GDM1 (cell line): ENCODE results near the gene GRIK3.

ENCODE experiments used
- DNase-seq: peaks from one replicate; lab custom pipeline; 2025; lab: John Stamatoyannopoulos, UW

Gene GRIK3

DNA sequence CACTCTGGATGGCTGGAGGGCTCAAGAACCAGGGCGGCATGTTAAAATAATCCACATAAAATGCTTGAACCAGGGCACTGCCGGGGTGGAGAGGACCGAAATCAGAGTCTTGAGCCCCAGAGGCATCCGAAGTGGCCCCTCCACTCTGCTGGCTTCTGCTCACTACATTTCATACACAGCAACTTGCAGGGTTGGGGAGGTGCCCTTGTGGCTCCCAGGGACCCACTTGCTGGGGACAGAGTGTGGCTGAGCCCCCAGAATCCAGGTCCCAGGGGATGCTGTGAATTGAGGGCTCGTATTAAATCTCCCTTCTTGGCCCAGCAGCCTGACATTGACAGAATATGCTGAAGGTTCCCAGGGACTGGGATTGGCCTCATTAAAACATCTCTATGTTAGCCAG is 181.7 kb downstream of the GRIK3 start:
- DNase-seq, result no peak

DNA sequence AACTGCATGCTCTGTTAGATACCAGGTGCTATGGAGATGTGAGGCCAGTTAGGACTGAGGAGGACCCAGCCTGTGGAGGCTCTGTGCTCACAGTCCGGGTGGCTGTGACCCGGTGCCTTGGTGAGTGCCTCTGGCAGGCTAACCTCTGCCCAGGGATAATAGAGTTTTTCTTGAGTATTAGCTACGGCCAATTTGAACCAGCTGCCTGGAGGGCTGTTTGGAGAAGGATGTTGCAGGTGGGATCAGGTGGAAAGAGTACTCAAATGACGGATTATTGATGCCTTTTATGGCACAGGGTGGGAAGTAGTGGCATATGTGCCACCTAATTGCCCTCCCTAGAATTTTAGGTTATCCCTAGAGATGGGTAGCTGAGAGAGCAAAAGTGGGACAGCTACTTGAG is 182.7 kb downstream of the GRIK3 start:
- DNase-seq, result no peak

DNA sequence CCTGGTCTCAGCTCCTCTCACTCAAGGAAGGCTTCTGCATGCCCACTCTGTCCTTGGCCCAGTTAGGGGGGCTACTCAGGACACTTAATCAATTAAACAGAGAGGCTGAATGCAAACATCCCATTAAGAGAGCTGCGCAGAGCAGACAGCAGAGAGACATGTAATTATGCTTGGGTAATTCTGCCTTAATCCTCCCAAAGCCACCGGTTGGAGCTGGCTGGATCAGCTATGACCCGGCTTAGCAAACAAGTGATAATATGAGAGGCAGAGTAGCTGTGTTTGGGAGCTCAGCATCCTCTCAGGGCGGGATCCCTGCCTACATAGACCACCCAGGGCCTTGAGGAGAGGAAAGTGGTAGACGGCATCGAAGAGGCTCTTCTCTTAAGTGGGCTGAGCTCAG is 183.2 kb downstream of the GRIK3 start:
- DNase-seq, result no peak

DNA sequence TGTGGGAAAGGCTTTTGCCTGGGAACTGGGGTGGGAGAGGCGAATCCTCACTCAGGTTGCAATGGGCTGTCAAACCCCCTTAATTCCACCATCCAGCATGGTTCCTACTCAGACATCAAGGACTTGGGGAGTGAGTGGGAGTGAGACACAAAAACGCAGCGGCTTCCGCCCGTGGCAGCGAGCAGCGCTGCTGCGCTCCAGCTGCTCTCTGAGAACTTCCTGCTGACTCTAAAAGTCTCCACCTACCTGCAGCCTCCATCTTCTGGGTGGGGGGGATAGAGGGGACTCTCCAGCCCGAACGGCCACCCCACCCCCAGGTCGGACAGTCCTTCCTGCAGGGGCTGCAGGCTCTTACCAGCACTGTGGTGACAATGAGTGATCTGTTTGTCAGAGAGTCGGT is 184.4 kb downstream of the GRIK3 start:
- no peak for DNase-seq

DNA sequence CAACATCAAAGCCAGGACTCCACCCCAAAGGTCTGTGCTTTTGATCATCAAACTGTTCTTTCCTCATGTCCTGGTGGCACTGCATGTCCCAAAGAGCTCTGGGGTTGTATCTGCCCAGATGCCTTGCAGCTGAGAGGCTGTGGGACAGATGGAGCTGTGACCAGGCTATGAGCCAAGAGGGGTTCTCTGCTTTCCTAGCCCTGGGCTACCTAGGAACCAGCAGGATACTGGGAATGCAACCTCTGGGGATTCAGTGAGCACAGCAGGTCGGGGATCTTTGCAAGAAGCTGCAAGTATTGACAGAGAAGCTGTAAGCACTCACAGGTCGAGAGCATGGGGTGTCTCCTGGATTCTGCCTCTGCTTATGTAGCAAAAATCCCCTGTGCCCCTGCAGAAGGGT is 186.6 kb downstream of the GRIK3 start:
- DNase-seq, result no peak

DNA sequence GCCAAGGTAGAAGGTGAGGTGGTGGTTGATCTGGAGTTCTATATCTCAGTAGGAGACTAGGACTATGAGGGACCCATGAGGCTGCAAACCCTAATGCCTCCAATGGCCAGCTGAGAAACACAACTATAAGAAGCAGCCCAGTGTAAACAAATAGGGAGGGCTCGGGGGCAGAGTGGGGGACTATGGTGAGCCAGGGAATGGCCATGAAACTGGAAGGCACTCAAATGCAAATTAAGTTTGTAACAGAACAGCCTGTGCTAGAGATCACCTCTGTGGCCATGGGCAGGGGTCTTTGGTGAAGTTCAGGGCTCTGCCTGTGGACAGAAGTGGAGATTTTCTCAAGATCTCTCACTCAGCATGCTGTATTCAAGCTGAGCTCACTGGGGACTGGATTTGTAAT is 187.1 kb downstream of the GRIK3 start:
- DNase-seq, result no peak

DNA sequence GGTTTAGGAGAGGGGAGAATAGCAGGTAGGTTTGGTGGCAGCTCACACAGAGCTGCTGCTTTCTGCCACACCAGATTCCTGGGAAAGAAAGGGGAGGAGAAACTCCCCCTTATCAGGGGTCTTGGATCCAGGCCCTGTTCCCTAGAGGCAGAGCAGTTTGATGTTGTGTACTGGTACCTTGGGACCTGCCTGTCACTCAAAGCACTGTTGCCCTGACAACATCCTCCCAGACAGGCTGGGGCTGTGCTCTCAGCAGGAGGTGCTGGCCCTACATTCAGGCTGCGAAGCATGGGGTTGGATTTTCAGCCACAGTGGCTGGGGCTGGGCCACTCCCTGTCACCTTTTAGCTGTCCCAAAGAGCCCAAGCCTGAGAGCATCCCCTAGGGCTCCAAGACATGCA is 188.0 kb downstream of the GRIK3 start:
- no peak for DNase-seq

DNA sequence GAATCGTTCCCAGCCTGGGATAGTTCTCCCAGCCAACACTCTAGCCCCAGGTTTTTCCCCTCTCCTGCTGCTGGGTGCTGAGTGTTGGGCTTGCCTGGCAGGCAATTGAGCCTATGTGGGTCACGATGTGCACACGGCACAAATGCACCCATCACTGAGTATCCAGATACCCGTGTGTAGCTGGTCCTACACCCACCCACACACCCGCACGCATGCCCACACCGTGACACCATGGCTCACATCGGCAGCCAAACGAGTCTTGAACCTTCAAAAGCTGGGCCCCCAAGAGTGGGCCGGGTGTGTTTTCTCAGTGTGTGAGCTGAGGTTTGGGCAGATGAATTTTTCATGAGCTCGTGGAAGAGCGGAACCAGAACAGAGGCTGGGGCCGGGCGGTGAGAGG is 188.5 kb downstream of the GRIK3 start:
- DNase-seq, result no peak

DNA sequence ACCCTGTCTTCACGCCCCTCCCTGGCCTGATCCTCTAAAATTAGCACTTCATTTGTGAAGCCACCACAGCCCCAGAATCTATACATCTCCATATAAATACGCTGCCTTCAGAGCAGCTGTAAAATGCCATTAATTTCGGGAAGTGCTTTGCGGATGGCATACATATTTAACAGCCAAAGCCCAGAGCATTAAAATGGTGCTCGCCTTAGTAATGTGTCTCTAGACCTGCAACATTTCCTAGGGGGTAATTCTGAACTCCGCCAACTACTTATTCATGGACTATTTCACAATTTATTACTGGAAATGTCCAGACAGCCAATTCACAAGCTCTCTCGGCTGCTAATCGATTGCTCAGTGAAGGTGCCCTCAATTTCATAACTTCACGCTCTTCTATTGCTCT is 189.4 kb downstream of the GRIK3 start:
- DNase-seq, result no peak

DNA sequence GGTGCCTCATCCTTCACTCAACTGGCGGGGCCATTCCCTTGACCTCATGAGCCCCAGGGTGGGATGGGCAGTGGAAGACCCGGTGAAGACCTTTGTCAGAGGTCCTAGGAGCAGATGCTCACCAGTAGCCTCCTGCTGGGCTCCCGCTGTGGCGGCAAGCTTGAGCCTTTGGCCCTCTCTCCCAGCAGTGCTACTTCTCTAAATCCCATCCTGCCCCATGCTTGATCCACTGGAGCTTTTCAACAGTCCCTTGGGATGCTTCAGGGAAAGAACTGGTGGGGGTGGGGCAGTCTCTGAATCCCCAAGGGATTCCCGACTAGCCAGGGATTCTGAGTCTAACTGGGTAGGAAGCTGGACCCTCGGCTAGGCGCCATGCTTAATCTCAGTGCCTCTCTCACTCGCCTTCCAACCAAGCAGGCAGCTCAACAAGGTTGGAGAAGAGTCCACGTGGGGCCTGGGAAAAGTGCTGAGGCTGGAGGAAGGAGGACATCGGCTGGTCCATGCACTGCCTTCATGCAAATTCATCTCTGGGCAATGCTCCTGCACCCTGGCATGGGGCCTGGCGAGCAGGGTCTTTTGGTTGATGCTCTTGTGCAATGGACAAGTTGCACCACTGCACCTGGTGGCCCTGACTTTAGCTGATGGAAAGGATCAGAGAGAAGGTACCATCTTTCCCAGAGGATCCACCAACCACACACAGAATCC is 190.3 kb downstream of the GRIK3 start:
- DNase-seq, result no peak

DNA sequence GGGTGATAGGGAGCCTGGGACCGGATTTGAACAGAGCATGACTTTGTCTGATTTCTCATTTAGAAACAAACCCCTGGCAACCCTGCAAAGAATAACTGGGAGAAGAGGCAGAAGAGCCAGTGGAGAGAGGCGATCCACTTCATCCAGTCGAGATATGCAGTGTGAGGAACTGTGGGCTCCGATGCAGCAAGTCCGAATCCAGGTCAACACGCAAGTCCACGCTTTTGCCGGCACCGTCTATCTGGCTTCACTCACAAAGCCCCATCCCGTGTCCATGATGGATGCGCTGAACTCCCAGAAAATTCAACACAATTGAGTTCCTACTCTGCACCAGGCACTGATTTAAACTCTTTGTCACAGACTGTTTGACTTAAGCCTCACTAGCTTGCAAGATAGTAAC is 191.3 kb downstream of the GRIK3 start:
- DNase-seq, result no peak

DNA sequence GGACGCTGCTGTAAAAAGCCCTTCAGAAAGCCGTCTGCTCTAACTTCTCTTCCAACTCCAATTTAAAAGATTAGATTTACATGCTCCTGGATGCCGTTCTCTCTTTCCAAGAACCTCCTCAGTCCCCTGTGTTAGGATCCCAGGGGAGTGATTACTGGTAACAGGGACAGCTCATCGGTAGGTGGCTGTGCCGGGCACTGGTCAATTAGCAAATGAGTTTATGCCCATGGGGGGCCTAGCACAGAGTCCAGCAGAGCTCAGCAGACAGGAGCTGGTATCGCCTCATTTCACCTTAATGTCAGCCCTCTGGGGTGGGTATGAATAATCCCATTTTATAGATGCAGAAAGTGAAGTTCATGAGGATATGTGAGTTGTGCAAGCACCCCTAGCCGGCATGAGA is 191.9 kb downstream of the GRIK3 start:
- DNase-seq, result no peak

DNA sequence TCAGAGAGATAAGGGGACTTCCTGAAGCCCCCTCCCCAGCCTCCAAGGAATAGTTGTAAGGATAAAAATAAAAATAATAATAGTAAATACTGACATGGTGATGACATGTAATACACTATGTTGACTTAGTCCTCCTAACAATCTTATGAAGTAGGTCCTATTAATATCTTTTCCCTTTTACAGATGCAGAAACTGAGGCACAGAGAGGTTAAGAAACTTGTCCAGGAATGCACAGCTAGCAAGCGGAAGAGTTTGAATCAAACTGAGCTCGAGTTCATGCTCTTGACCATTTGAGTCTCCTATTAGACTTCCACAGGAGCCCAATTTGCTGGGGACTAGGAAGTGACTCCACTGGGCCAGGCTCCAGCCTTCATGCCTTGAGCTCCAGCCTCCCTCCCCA is 194.8 kb downstream of the GRIK3 start:
- DNase-seq, result no peak

DNA sequence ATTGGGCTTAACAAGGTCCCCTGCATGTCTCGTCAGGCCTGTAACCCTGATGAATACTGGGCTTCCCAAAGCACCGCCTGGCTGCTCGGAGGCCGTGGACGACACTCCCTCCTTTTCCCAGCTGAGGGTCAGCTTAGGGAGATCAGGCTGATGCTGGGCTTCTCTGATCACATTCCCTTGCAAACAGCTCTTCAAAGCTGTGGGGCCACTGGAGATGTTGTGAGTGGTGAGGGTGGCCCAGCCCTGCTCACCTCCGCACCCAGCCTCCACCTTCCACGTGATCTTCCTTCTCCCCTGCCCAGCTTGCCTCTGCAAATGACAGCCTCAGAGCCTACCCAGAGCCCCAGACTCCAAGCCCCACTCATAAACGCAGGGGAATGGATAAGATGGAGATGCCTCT is 195.4 kb downstream of the GRIK3 start:
- no peak for DNase-seq

DNA sequence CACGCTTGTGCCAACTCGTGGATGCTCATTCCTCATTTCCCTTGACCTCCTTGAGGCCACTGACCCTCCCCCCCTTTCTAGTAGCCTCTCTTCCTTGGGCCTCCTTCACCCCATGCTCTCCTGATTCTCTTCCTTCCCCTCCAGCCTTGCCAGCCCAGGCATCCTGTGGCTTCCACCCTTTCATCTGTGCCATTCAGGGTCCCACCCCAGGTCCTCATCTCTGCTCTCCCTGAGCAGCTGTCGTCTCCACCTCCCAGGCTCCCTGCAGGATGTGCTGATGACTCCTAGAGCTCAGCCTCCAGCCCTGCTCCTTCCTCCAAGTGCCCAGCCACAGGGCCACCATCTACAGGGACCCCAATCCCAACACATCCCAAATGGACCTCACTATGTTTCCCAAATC is 197.4 kb downstream of the GRIK3 start:
- DNase-seq, result no peak

DNA sequence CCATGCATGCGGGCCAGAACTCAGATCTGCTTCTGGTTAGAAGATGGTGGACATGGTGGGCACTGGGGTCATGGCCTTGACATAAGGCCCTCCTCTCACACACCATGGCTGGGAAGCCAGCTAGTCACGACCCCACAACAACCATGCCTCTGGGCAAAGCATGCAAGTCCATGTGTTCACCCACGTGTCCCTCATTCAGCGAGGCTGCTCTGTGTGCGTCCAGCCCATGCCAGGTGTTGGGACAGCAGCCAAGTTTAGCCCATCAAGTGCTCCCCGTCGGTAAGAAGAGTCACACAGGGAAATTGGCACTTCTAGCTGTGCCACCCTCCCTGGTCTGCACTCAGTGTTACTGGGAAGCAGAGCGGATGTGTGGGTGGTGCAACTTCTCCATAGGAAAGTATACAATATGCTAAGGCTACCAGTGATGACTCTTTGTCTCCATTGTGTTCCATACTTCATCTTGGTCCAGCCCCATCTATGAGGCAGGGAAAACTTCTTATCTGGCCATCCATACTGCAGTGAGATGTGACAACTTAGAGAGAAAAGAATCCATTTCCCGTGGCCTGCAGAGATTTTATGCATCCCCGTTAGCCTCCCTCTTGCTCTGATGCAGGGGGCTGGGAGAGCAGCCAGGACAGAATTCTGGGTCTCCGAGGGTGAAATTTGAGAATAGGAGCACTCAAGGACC is 198.0 kb downstream of the GRIK3 start:
- no peak for DNase-seq

DNA sequence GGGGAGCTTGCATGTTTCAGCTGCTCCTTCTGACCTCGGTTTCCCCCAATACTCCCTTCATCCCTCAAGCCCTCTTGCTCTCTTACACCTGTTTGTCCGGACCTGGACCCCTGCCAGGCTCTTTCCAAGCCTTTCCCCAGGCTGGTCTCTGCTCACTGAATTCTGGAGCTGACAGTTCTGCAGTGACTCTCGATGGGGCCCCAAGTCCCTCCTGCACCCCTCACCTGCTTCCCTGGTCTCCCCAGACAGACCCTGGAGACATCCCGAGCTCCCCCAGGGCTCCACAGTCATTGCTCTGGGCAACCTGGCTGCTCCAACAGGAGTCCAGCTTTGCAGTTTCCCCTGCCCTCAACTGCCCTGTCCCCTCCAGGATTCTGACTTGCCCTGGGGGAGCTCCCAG is 198.6 kb downstream of the GRIK3 start:
- no peak for DNase-seq

DNA sequence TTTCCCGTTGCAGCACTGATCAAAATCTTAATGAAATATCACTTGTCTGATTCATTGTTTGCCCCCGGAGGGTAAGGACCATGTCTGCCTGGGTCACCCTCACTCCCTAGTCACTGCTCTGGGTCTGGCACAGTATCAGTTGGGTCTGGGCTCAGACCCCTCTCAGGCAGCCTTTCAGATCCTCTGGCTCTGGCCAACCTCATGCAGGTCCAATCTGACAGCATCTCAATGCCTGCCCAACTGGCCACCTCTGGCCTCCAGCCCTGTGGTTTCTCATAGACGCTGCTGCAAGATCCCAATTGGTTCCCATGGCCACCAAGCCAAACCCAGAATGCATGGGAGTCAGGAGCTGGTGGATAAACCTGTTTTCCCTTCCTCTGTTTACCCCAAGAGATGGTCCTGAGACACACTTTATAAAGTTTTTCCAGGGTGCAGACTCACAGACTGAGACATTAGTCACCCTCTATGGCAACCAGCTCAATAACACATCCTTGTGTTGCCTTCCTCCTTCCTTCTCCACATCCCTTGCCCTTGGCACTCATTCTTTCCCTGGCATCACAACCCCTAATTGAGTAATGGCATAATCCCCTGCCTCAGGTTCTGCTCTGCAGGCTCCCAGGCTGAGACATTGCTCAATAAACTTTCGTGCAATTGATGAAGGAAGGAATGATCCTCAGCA is 199.2 kb downstream of the GRIK3 start:
- DNase-seq, result no peak

DNA sequence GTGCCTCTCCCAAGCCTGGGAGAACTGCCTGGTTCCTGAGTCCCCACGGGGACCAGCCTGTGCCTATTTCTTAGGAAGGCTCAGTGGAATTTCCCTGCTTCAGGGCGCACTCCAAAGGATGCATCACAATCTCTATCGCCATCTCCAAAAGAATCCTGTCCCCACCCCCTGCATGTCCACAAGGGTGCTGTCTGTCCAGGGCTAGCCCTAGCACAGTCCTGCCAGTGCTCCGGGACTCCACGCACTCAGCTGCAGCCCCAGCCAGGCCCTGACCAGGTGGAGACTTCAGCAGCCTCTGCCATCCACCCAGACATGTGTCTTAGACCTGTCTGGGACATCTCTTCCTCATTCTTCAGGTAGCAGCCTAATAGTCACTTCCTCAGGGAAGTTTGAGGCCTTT is 199.7 kb downstream of the GRIK3 start:
- no peak for DNase-seq

DNA sequence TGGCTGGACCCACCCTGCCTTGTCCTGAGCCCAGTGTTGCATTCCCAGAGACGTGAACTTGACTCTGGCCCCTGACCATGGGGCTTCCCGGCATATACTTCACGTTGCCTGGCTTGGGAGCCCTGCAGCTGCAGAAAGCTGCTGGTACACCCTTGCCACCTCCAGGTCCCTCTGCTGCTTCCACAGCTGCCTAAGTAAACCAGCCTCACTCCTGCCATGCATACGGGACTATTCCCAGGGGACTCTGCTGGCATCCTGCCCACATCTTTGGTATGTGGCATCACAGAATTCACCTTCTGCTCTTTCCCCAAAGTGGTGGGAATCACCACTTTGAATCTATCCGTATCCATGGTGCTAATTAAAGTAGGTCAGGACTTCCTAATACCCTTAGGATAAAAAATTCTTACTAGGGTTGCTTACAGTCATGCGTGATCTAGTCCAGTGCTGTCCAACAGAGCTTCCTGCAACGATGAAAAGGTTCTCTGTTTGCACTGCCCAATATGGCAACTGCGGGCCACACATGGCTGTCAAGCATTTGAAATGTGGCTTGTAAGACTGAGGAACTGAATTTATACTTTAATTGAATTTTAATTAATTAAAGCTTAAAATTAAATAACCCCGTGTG is 203.0 kb downstream of the GRIK3 start:
- DNase-seq, result no peak

DNA sequence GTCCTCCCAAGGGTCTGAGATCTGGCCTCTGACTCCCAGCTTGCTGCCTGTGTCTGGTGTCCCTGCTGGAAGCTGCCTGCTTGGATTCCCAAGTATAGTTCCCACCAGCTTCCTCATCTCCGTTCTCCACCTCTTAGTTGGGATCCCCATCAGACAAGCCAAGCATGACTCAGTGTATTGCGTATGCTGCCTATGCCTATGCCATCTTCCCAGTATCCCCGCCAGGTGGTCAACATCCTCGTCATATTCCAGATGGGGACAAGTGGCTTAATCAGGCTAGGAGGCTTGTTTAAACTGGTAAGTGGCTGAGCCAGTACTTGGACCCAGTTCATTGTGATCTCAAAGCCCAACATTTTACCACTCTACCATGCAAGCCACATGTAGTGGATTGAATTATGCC is 204.4 kb downstream of the GRIK3 start:
- DNase-seq, result no peak

DNA sequence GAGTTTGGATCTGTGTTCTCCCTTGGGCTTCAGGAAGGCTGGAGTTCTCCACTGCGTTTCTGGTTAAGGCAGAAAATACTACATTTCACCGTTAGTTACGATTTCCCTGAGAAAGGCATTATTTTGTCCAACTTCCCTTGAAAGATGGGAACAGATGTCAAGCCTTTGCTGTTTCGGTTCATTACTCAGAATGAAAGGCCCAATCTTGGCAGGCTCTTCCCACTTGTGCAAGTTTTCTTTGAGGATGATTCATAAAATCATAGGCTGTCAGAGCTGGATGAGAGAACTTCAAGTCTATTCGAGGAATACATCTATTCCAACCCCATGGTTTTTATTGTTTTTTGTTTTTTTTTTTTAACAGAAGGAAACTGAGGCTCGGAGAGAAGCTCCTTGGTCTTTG is 205.2 kb downstream of the GRIK3 start:
- no peak for DNase-seq

DNA sequence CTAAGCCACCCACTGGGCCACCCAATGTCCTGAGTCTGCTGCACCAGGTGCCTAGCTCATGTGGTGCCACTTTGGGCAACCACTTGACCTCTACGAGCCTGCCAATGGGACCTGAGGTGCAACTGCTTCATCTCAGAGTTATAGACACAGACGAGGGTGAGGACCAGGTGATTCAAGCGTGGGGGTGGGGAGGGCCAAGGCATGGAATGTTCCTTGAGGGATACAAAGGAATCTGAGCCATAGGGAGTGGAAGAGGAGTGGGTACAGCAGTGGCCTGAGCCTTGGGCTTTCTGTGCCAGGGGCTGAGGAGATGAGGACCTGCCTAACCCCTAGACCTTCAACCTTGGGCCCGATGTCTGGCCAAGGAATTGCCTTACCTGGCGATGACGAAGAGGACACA is 209.1 kb downstream of the GRIK3 start:
- no peak for DNase-seq
